Measurements from ENCODE around the gene GIMD1.

GIMD1 gene

GRCh38 chr4:106315476-106315967 is 53.1 kb downstream of the GIMD1 start:
- DNase-seq (ENCODE audit: low read depth in 2 of 2) = peak; percentile 30 to 38

- DNase-seq (ENCODE audit: low read depth in 2 of 2) = no peak
Measured at GRCh38 chr4:106314960-106315359, 53.6 kb downstream of the GIMD1 start.

- no peak for DNase-seq (ENCODE audit: low read depth in 2 of 2)
Measured at GRCh38 chr4:106312997-106313522, 55.5 kb downstream of the GIMD1 start.

- no peak for DNase-seq (ENCODE audit: low read depth in 2 of 2)
Measured at GRCh38 chr4:106312377-106312776, 56.2 kb downstream of the GIMD1 start.

All from stimulated activated CD4-positive, alpha-beta T cell treated with anti-CD3 and anti-CD28 coated beads, Interleukin-1b, Interleukin-23, amount 100 ng/mL, for 4 hours (primary cell).